OCI-LY7 (cell line): ENCODE results near the gene DSCAM.

Experiments used
- CTCF ChIP-seq: fragments of 200-600 bp; sonication (generic); conservative IDR thresholded peaks from 2 replicates; pipeline ENCODE4 v1.5.1; 2014; ENCODE audit warnings: mild to moderate bottlenecking, antibody characterized with exemption, low read length, moderate library complexity, mixed read lengths
- EZH2phosphoT487 ChIP-seq: fragments of 200-600 bp; sonication (generic); IDR thresholded peaks from 2 replicates; pipeline ENCODE4 v1.6.1; 2018; ENCODE audit warnings: low read depth, borderline replicate concordance, mild to moderate bottlenecking, mixed run types, antibody characterized with exemption, low read length, moderate library complexity, mixed read lengths

- no peak for TF ChIP-seq CTCF
- no peak for TF ChIP-seq EZH2phosphoT487
Observed at GRCh38 chr21:40102682-40103081, 744.3 kb downstream of the DSCAM start.
